PC-9 (cell line): ENCODE data around the gene BUD23. TPM values are rescaled to one million over a fixed set of nuclear protein-coding genes. Genes with fewer than 3 reads are reported as not detected.
A peak's percentile ranks its signal among the peaks of the same experiment; 100 is the strongest.

Experiments used
- BruUV-seq: library from RNA; stranded (reverse); fragments of 400-500 nt; replicated peaks from 2 replicates; lab custom pipeline; 2021; lab: Mats Ljungman, UMichigan
- CTCF ChIA-PET: fragments of 300-600 bp; sonication (Branson Sonifier 250); formaldehyde crosslinking; loops from one replicate; lab custom pipeline; 2022; ENCODE audit warnings: antibody characterized with exemption; lab: Charles Lee
- POLR2A ChIA-PET: fragments of 300-600 bp; sonication (Branson Sonifier 250); formaldehyde crosslinking; loops from one replicate; lab custom pipeline; 2022; ENCODE audit warnings: antibody characterized with exemption; ENCODE audit not compliant: unreplicated experiment; lab: Charles Lee
- DNase-seq, 2 experiments: peaks; one replicate each; pipeline versions ENCODE4 v3.0.0 to v3.0.0-alpha.2; 2015 to 2022; ENCODE audit warnings: mixed read lengths in 1 of 2
- H2AFZ ChIP-seq: fragments of 200-600 bp; sonication (generic); 2 replicates; pipeline ENCODE4 v1.8.1; 2017; ENCODE audit warnings: antibody characterized with exemption
- H3F3A ChIP-seq: fragments of 200-600 bp; sonication (generic); 2 replicates; pipeline ENCODE4 v1.8.1; 2017; ENCODE audit warnings: antibody characterized with exemption, mild to moderate bottlenecking, low read depth; ENCODE audit not compliant: insufficient read depth
- H3K27ac ChIP-seq: fragments of 200-600 bp; sonication (generic); 2 replicates; pipeline ENCODE4 v1.6.1; 2016; ENCODE audit warnings: mixed run types
- H3K27me3 ChIP-seq: fragments of 200-600 bp; sonication (generic); 2 replicates; pipeline ENCODE4 v1.6.1; 2016; ENCODE audit warnings: low read depth, mixed run types; ENCODE audit not compliant: insufficient read depth
- H3K36me3 ChIP-seq: fragments of 200-600 bp; sonication (generic); 2 replicates; pipeline ENCODE4 v1.6.1; 2016; ENCODE audit warnings: low read depth, mixed run types
- H3K4me1 ChIP-seq: fragments of 200-600 bp; sonication (generic); replicated peaks from 2 replicates; pipeline ENCODE4 v1.6.1; 2016; ENCODE audit warnings: mixed run types; ENCODE audit not compliant: insufficient read depth
- H3K4me2 ChIP-seq: fragments of 200-600 bp; sonication (generic); 2 replicates; pipeline ENCODE4 v1.6.1; 2017; ENCODE audit warnings: mixed run types
- H3K4me3 ChIP-seq: fragments of 200-600 bp; sonication (generic); 2 replicates; pipeline ENCODE4 v1.6.1; 2016; ENCODE audit warnings: mixed run types
- H3K79me2 ChIP-seq: fragments of 200-600 bp; sonication (generic); 2 replicates; pipeline ENCODE4 v1.6.1; 2017; ENCODE audit warnings: low read depth, mixed run types
- H3K9me2 ChIP-seq: fragments of 200-600 bp; sonication (generic); 2 replicates; pipeline ENCODE4 v1.8.1; 2017; ENCODE audit warnings: mild to moderate bottlenecking; ENCODE audit not compliant: insufficient read depth
- H3K9me3 ChIP-seq: fragments of 200-600 bp; sonication (generic); 2 replicates; pipeline ENCODE4 v1.8.1; 2016; ENCODE audit warnings: low read depth; ENCODE audit not compliant: insufficient read depth
- H4K20me1 ChIP-seq: fragments of 200-600 bp; sonication (generic); 2 replicates; pipeline ENCODE4 v1.8.1; 2017; ENCODE audit not compliant: insufficient read depth
- EZH2 ChIP-seq: fragments of 200-600 bp; sonication (generic); IDR thresholded peaks from 2 replicates; pipeline ENCODE4 v1.8.0; 2017; ENCODE audit warnings: antibody characterized with exemption, low read depth
- intact Hi-C: fragments of 100-400 bp; cut with micrococcal nuclease; formaldehyde crosslinking; loops from one replicate; pipeline ENCODE4 v1.10.0; 2022; ENCODE audit not compliant: unreplicated experiment
- total RNA-seq: library from RNA; stranded (reverse); gene quantifications from 2 replicates; pipeline ENCODE4 v1.2.3, GENCODE V29; 2021
- TF ChIP-seq, protein P1 (sequence below): fragments of 200-600 bp; sonication (generic); conservative IDR thresholded peaks from 2 replicates; pipeline ENCODE4 v1.6.1; 2017; ENCODE audit warnings: mixed run types, antibody characterized with exemption, mild to moderate bottlenecking, moderate library complexity

BUD23 gene
- total RNA-seq, 1 experiment from 2014 or later = 122 TPM

- TF ChIP-seq EZH2 = no peak
- TF ChIP-seq, protein P1, sequence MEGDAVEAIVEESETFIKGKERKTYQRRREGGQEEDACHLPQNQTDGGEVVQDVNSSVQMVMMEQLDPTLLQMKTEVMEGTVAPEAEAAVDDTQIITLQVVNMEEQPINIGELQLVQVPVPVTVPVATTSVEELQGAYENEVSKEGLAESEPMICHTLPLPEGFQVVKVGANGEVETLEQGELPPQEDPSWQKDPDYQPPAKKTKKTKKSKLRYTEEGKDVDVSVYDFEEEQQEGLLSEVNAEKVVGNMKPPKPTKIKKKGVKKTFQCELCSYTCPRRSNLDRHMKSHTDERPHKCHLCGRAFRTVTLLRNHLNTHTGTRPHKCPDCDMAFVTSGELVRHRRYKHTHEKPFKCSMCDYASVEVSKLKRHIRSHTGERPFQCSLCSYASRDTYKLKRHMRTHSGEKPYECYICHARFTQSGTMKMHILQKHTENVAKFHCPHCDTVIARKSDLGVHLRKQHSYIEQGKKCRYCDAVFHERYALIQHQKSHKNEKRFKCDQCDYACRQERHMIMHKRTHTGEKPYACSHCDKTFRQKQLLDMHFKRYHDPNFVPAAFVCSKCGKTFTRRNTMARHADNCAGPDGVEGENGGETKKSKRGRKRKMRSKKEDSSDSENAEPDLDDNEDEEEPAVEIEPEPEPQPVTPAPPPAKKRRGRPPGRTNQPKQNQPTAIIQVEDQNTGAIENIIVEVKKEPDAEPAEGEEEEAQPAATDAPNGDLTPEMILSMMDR = no peak
- intact Hi-C loops = loop anchor here (5.0 kb wide), 1 partner anchor 49 kb away; the partner anchor contains the start of gene VPS37D
- H3K79me2 ChIP-seq = peaks cover 73% of the 10 kb centered on the region
These were observed 33.0 kb downstream of the BUD23 start for GRCh38 chr7:73716318-73716890.

DNA sequence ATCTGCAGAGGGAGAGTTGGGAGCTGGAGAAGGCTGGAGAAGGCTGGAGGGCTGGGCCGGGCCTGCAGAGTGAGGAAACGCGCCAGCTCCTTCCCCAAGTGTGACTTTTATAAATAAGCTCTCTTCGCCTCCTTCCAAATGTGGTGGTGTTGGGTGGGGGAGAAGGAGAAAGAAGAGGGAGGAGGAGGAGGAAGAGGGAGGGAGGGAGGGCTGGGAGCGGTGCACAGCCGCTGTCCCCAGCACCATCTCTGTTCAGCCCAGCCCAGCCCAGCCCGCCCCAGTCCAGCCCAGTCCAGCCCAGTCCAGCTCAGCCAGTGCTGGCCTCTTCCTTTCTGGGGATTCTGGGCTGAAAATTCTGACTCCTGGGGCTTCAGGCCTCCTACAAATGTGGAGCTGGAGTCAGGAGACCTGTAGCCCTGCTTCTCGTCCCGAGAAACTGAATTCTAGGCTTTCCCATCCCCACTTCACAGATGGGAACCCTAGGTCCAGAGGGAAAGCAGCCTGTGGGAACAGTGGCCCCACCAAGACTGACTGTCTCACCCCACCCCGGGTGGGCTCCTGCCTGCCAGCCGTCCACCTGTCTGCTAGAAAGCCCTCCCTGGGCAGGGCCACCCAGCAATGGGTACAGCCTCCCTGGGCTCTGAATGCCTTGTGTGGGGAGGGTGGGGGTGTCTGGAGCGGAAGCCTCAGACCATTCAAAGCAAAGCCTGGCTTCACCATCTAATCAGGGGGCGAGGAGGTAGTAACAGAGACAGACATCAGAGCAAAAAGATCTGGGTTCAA is 33.8 kb downstream of the BUD23 start:
- peak overlapping the region; percentile 89 for H3K4me2 ChIP-seq
- ChIA-PET CTCF (interaction anchor here (0.6 kb wide), 1 partner anchor 12 kb away, joined by 3 read pairs; no protein-coding TSS in a partner anchor), POLR2A (interaction anchor here (0.6 to 0.9 kb wide), 4 partner anchors 12 to 252 kb away, joined by 3 to 10 read pairs (median 6); no protein-coding TSS in a partner anchor)
- peaks cover 65% of the 10 kb centered on the region for H3K79me2 ChIP-seq
- DNase-seq = no peak
- H3K27ac ChIP-seq = peak overlapping the region; percentile 86
- intact Hi-C loops = loop anchor here (5.0 kb wide), 1 partner anchor 50 kb away; the partner anchor contains the start of gene VPS37D
- peaks cover 74% of the 10 kb centered on the region for H3F3A ChIP-seq
- peak overlapping the region; percentile 82 for H3K4me3 ChIP-seq
- H3K36me3 ChIP-seq = peaks cover 14% of the 10 kb centered on the region
- no peaks in the 10 kb centered on the region for H3K9me3 ChIP-seq
- H3K9me2 ChIP-seq = no peaks in the 10 kb centered on the region
- TF ChIP-seq, protein P1 = no peak
- TF ChIP-seq EZH2 = no peak
- H3K4me1 ChIP-seq = peaks cover 53% of the 10 kb centered on the region
- no TSS peak for BruUV-seq
- peaks cover 38% of the 10 kb centered on the region for H4K20me1 ChIP-seq
- no peak overlapping the region for H2AFZ ChIP-seq
- H3K27me3 ChIP-seq = no peaks in the 10 kb centered on the region

More at GRCh38 chr7:73716318-73716890, 33.0 kb downstream of the BUD23 start:
- Histone ChIP-seq H3K9me3 (no peaks in the 10 kb centered on the region), H3K27me3 (no peaks in the 10 kb centered on the region), H3K4me3 (peak overlapping the region; percentile 21; the same call in 1 of the 2 replicates), H3K27ac (peak overlapping the region; percentile 50), H4K20me1 (peaks cover 46% of the 10 kb centered on the region), H3K4me2 (peak overlapping the region; percentile 89), H2AFZ (no peak overlapping the region), H3K9me2 (no peaks in the 10 kb centered on the region), H3F3A (peaks cover 71% of the 10 kb centered on the region), H3K4me1 (peaks cover 46% of the 10 kb centered on the region), H3K36me3 (peaks cover 14% of the 10 kb centered on the region)
- TSS peak; percentile 48 for BruUV-seq
- ChIA-PET CTCF (interaction anchor here (0.6 kb wide), 1 partner anchor 85 kb away, joined by 5 read pairs; no protein-coding TSS in a partner anchor), POLR2A (interaction anchor here (0.6 to 1.1 kb wide), 2 partner anchors 9 to 93 kb away, joined by 4 to 7 read pairs; no protein-coding TSS in a partner anchor)
- no peak for DNase-seq

DNA sequence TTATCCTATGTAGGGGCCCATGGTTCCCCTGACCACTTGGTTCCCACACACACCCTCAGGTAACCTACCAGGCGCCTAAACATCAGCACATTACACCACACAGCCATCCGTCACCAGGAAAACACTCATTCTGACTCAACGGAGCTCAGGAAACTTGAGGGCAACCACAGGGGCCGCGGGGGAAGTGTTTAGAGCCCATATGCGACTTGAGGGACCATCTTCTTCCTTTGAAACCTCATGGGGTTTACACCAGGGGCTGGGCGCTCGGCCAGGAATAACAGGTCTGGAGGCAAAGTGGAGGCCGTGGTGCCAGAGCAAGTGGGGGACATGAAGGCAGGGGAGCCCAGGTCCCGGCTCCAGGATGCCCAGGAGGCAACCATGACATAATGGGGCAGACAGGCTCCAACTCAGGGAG is 34.6 kb downstream of the BUD23 start:
- peaks cover 57% of the 10 kb centered on the region for H3K79me2 ChIP-seq
- BruUV-seq = no TSS peak
- H3F3A ChIP-seq = peaks cover 68% of the 10 kb centered on the region
- H3K4me1 ChIP-seq = peaks cover 57% of the 10 kb centered on the region
- H3K9me3 ChIP-seq = no peaks in the 10 kb centered on the region
- H3K27ac ChIP-seq = peak overlapping the region; percentile 86
- peak overlapping the region; percentile 82 for H3K4me3 ChIP-seq
- peaks cover 30% of the 10 kb centered on the region for H4K20me1 ChIP-seq
- no peaks in the 10 kb centered on the region for H3K27me3 ChIP-seq
- TF ChIP-seq EZH2 = no peak
- TF ChIP-seq, protein P1 = no peak
- POLR2A ChIA-PET = interaction anchor here (0.6 to 0.9 kb wide), 6 partner anchors 13 to 252 kb away, joined by 3 to 10 read pairs (median 4); no protein-coding TSS in a partner anchor
- H2AFZ ChIP-seq = no peak overlapping the region
- peaks cover 8% of the 10 kb centered on the region for H3K36me3 ChIP-seq
- H3K9me2 ChIP-seq = no peaks in the 10 kb centered on the region
- peak overlapping the region; percentile 89 for H3K4me2 ChIP-seq
- CTCF ChIA-PET = no interaction called here
- intact Hi-C loops = loop anchor here (5.0 kb wide), 1 partner anchor 51 kb away; the partner anchor contains the start of gene VPS37D
- peak; percentile 63 to 87 for DNase-seq
